Measurements from ENCODE around the gene ARL3. TPM values are rescaled to one million over a fixed set of nuclear protein-coding genes. Genes with fewer than 3 reads are reported as not detected.

The ARL3 gene
- total RNA-seq, 4 donors from 2014 or later: 0.87 to 5.0 (median 2.2) TPM

DNA sequence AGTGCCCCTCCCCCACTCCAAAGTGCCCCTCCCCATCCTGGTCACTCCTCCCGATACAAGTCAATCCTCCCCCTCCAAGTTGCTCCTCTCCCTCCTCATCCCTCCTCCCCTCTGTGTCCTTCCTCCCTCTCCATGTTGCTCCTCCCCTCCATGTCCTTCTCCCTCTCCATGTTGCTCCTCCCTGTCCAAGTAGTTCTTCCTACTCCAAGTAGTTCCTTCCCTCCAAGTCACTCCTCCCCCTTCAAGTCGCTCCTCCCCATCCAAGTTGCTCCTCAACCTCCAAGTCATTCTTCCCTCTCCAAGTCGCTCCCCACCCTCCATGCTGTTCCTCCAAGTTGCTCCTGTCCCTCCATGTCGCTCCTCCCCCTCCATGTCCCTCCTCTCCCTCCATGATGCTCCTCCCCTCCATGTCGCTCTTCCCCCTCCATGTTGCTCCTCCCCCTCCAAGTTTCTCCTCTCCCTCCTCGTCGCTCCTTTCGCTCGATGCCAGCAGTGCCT is 20.9 kb upstream of the ARL3 start:
- Histone ChIP-seq H3K4me1 (peaks cover 0 to 24% (median 0%) of the 10 kb centered on the region in 3 donors), H3K36me3 (peaks cover 0 to 66% (median 0%) of the 10 kb centered on the region in 3 donors), H3K27me3 (no peaks in the 10 kb centered on the region), H3K4me3 (no peak overlapping the region), H3K27ac (no peak overlapping the region), H3K9me3 (no peaks in the 10 kb centered on the region)
- DNase-seq: no peak
- TF ChIP-seq, protein P1, sequence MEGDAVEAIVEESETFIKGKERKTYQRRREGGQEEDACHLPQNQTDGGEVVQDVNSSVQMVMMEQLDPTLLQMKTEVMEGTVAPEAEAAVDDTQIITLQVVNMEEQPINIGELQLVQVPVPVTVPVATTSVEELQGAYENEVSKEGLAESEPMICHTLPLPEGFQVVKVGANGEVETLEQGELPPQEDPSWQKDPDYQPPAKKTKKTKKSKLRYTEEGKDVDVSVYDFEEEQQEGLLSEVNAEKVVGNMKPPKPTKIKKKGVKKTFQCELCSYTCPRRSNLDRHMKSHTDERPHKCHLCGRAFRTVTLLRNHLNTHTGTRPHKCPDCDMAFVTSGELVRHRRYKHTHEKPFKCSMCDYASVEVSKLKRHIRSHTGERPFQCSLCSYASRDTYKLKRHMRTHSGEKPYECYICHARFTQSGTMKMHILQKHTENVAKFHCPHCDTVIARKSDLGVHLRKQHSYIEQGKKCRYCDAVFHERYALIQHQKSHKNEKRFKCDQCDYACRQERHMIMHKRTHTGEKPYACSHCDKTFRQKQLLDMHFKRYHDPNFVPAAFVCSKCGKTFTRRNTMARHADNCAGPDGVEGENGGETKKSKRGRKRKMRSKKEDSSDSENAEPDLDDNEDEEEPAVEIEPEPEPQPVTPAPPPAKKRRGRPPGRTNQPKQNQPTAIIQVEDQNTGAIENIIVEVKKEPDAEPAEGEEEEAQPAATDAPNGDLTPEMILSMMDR (IDR thresholded peaks at IDR 0.05): no peak
- no peak for TF ChIP-seq POLR2A (IDR thresholded peaks at IDR 0.05)
- 78 to 79% methylated on average over 9 of the region's 9 CpGs for WGBS, 2 donors
- intact Hi-C loops (cut with DNase I): no loop called here

DNA sequence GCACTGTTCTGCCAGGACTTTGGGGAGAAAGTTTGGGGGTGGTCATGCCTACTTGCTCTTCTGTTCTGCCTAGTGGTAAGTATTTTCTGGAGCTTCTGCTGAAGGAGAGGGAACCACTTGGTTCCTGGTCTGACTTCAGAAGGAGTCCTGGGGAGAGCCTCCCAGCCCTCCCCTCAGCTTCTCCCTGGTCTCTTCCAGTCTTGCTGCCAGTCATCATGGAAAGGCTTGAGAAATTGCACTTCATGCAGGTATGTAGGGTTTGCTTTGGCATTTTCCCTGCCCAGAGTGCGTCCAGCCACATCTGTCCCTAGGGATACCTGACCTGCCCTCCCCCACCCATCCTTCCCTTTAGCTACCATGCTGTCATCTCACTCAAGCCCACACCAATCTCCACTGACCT is 18.5 kb upstream of the ARL3 start:
- WGBS, 2 donors: 100% methylated on average over 1 of the region's 1 CpG; no CpG with 5 or more reads in 1 of the 2 donors
- H3K36me3 ChIP-seq: peaks cover 0 to 85% (median 3%) of the 10 kb centered on the region in 3 donors
- intact Hi-C loops (cut with DNase I): no loop called here

DNA sequence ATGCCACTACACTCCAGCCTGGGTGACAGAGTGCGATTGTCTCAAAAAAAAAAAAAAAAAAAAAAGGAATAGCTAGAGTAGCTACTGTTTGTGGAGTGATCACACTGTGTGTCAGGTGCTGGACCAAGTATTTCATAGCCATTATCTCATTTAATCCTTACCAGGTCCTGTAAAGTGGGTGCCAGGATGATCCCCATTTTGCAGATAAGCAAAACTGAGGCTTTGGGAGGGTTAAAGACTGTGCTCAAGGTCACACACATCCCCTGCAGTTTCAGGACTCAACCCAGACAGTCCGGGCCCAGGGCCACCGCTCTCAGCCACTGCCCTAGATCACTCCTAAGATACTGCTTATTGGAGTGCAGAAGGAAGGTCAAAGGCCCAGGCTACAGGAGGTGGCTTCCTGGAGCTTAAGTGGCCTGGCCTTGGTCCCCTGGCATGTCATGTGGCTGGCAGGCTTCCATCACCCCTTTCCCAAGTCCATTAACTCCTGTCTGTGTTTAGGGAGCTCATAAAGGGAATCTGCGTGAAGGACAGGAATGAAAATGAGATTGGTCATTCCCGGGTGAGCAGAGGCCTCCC is 17.1 kb upstream of the ARL3 start:
- Histone ChIP-seq H3K4me3 (no peak overlapping the region), H3K4me1 (peaks cover 0 to 12% (median 0%) of the 10 kb centered on the region in 3 donors), H3K36me3 (peaks cover 0 to 86% (median 11%) of the 10 kb centered on the region in 3 donors), H3K9me3 (no peaks in the 10 kb centered on the region), H3K27me3 (no peaks in the 10 kb centered on the region), H3K27ac (no peak overlapping the region)
- TF ChIP-seq, protein P1 (IDR thresholded peaks at IDR 0.05): no peak
- no peak for TF ChIP-seq POLR2A (IDR thresholded peaks at IDR 0.05)
- 83 to 86% methylated on average over 3 to 5 of the region's 5 CpGs for WGBS, 2 donors
- no peak for DNase-seq
- intact Hi-C loops (cut with DNase I): no loop called here

More for the DNA sequence above, 18.5 kb upstream of the ARL3 start:
- Histone ChIP-seq H3K9me3 (no peaks in the 10 kb centered on the region), H3K27ac (no peak overlapping the region), H3K4me3 (no peak overlapping the region), H3K27me3 (no peaks in the 10 kb centered on the region), H3K4me1 (peaks cover 0 to 13% (median 0%) of the 10 kb centered on the region in 3 donors)
- TF ChIP-seq, protein P1 (IDR thresholded peaks at IDR 0.05): no peak
- TF ChIP-seq POLR2A (IDR thresholded peaks at IDR 0.05): no peak
- DNase-seq: no peak

DNA sequence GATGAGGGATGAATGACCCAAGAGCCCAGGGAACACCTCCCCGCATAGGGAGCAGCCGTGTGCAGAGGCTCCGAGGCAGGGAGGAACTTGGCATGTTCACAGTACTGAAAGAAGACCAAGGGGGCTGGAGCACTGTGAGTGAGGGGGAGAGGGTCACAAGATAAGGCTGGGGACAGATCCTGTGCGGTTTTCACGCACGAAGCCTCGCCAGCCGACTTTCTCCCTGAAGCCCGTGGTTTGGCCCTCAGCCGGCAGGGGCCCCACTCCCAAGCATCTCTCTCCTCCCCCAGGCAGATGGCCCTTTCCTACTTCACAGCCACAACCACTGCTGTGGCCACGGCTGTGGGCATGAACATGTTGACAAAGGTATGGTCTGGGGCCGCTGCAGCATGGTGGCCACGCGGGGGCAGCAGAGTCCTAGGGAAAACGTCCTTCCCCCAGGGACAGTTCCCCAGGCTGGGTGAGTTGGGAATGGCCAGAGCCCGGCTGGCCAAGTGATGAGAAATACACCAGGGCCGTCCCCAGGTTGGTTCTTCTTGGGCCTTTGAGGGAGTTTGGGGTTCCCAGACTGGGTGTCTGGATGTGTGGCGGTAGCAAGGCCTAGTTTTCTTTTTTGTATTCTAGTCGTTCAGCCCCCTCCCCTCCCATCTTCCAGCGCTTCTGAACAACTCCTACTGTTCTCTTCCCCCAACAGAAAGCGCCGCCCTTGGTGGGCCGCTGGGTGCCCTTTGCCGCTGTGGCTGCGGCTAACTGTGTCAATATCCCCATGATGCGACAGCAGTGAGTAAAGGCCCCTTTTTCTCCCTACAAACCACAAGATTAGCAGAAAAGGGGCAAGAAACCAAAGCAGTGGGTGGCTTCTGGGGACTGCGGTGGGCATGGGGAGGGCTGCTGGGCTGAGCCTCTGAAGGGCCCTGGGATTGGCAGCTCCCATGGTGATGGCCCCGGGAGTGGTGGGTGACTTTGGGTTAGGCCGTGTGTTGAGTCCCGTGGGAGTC is 15.1 kb upstream of the ARL3 start:
- no peak overlapping the region for H3K4me3 ChIP-seq
- H3K27ac ChIP-seq: peak overlapping the region in 1 of 4 donors; percentile 9
- TF ChIP-seq, protein P1 (IDR thresholded peaks at IDR 0.05): peak; percentile 64 to 90 (median 84)
- no peak for TF ChIP-seq POLR2A (IDR thresholded peaks at IDR 0.05)
- H3K27me3 ChIP-seq: no peaks in the 10 kb centered on the region
- DNase-seq: no peak
- H3K9me3 ChIP-seq: no peaks in the 10 kb centered on the region
- peaks cover 0 to 79% (median 11%) of the 10 kb centered on the region in 3 donors for H3K36me3 ChIP-seq
- intact Hi-C loops (cut with DNase I): loop anchor here (5.0 kb wide), 1 partner anchor 168 kb away; no protein-coding TSS in a partner anchor
- peaks cover 0 to 12% (median 0%) of the 10 kb centered on the region in 3 donors for H3K4me1 ChIP-seq
- WGBS, 2 donors: 61 to 66% methylated on average over 18 to 20 of the region's 30 CpGs

Data from esophagus squamous epithelium (tissue), 5 donors.